IPS DF 6.9 (cell line): Measurements from ENCODE around the gene CROT.

ENCODE experiments used
- DNase-seq: peaks from one replicate; pipeline ENCODE4 v3.0.0-alpha.2; 2013; ENCODE audit warnings: low read depth, low spot score
- H3K27ac ChIP-seq: one replicate; pipeline ENCODE4 v1.5.1; 2013; ENCODE audit warnings: low read length, control low read depth
- H3K27me3 ChIP-seq: 2 replicates; pipeline ENCODE4 v1.6.1; 2013; ENCODE audit warnings: mild to moderate bottlenecking, low read length; ENCODE audit not compliant: control insufficient read depth, insufficient read depth
- H3K36me3 ChIP-seq: 2 replicates; pipeline ENCODE4 v1.6.1; 2013; ENCODE audit warnings: low read length; ENCODE audit not compliant: control insufficient read depth, insufficient read depth
- H3K4me1 ChIP-seq: 2 replicates; pipeline ENCODE4 v1.6.1; 2013; ENCODE audit warnings: low read length; ENCODE audit not compliant: control insufficient read depth, insufficient read depth
- H3K4me3 ChIP-seq: 2 replicates; pipeline ENCODE4 v1.5.1; 2013; ENCODE audit warnings: mild to moderate bottlenecking, low read length
- H3K9me3 ChIP-seq: 2 replicates; pipeline ENCODE4 v1.6.1; 2013; ENCODE audit warnings: low read length, inconsistent platforms; ENCODE audit not compliant: control insufficient read depth, insufficient read depth
- WGBS: extraction: QIAGEN DNeasy Blood & Tissue Kit; methylation state at CpG from one replicate; pipeline ENCODE4 v1.1.7; 2013; ENCODE audit warnings: mixed read lengths, missing lambda C conversion rate; ENCODE audit not compliant: insufficient read length, insufficient coverage; 5-methylcytosine and 5-hydroxymethylcytosine counted together

Gene CROT

DNA sequence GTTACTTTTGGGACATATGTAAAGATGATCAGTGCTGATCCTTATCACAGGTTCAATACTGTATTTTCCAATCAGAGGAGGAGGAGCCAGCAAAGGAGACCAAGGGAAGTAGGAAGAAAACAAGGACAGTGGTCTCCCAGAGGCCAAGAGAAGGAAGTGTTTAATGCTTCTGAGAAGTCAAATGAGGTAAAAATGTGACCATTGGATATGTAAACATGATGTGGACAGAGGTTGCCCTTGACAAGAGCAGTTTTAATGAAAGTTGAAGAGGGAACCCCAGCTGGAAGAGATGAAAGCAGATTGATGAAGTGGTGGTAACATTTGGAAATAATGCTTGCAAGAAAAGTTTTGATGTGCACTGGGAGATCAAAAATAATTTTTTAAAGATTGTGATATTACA is 18.8 kb downstream of the CROT start:
- no peak overlapping the region for H3K4me3 ChIP-seq
- no peaks in the 10 kb centered on the region for H3K4me1 ChIP-seq
- H3K36me3 ChIP-seq = no peaks in the 10 kb centered on the region
- H3K9me3 ChIP-seq = no peaks in the 10 kb centered on the region
- no peak overlapping the region for H3K27ac ChIP-seq
- DNase-seq = no peak
- H3K27me3 ChIP-seq = no peaks in the 10 kb centered on the region

DNA sequence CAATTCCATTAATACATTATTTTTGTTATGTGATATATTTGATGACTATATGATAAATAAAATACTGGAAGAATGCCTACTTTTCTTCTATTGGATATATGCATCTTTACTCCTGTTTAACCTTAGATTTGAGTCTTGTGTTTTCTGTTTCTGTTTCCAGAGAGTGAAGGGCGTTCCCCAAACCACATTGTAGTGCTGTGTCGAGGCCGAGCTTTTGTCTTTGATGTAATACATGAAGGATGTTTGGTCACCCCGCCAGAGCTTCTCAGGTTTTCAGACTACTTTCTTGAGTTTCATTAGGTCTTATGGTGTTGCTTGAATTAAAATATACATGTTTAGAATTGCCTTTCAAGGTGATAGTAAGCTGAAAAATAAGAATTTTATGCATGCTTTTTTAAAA is 23.8 kb downstream of the CROT start:
- no peaks in the 10 kb centered on the region for H3K9me3 ChIP-seq

DNA sequence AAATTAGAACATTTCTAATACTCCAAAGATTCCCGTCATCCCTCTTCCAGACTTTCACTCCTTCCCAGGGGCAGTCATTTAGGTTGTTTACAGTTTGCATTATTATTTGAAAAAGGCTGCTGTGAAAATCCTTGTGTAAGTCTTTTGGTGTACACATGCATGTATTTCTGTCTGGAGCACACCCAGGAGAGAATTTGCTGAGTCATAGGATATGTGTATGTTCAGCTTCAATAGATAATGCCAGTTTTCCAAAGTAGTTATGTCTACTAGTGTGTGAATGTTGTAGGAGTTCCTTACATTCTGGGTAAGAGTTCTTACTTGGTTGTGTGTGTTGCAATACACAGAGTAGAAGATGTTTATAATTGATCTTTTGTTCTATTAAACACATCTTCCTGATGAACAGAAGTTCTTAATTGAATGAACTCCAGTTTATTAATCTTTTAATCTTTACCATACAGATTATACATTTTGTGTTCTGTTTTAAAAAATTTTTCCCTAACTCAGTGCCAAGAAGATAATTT is 25.3 kb downstream of the CROT start:
- WGBS = no CpG with 5 or more reads among the region's 1 CpG
- Histone ChIP-seq H3K27me3 (no peaks in the 10 kb centered on the region), H3K4me3 (no peak overlapping the region), H3K36me3 (no peaks in the 10 kb centered on the region), H3K9me3 (no peaks in the 10 kb centered on the region), H3K27ac (no peak overlapping the region), H3K4me1 (no peaks in the 10 kb centered on the region)
- no peak for DNase-seq

More for the DNA sequence above, 23.8 kb downstream of the CROT start:
- WGBS = no CpG with 5 or more reads among the region's 4 CpGs
- no peak for DNase-seq
- Histone ChIP-seq H3K27ac (no peak overlapping the region), H3K4me3 (no peak overlapping the region), H3K4me1 (no peaks in the 10 kb centered on the region), H3K27me3 (no peaks in the 10 kb centered on the region), H3K36me3 (no peaks in the 10 kb centered on the region)

DNA sequence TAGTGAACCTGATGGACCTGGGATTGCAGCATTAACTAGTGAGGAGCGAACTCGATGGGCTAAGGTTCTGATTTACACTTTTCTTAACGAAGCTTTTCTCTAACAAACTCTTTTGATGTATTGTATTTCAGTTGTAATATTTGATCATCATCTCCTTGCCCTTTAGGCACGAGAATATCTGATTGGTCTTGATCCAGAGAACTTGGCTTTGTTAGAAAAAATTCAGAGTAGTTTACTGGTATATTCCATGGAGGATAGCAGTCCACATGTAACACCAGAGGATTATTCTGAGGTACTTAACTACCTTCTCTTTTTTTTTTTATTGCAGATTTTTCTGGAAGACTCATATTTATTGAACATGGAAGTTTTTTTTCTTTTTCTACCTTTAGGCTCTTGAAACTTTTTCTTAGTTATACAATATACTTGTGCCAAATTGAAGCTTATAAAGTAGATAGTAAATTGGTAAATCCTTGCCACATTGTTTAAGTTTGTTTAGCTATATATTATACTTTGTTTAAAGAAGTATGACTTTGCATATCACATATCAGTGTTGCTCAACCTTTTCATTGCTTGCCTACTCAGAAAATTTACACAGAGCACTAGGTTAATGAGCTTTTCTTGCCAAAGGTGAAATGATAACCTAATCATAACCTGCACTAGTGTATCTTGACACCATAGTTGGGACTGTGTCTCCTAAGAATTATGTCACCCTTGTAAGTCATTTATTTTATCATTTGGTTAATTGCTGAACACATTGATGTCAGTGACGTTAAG is 30.4 kb downstream of the CROT start:
- no peaks in the 10 kb centered on the region for H3K36me3 ChIP-seq
- no peaks in the 10 kb centered on the region; the same call in 1 of the 2 replicates for H3K4me1 ChIP-seq
- no peaks in the 10 kb centered on the region for H3K9me3 ChIP-seq
- no peak overlapping the region for H3K4me3 ChIP-seq
- no peak for DNase-seq
- H3K27ac ChIP-seq = no peak overlapping the region
- no CpG with 5 or more reads among the region's 5 CpGs for WGBS
- no peaks in the 10 kb centered on the region for H3K27me3 ChIP-seq

DNA sequence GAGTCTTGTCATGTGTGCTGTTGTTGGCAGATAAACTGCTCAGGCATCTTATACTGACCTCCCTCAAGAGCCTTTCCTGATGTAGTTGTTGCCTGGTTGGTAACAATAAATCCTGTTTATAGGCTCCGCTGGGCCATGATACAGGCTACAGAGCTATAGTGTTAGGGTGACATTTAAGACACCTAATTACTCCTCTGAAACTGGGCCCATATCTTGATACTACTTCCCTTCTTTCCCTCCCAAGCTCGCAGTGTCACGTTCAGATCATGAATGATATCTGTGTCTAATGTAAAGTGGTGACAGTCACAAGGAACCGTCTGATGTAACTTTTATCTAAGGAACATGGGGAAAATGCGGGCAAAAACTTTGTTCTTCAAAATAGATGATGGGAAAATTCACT is 35.4 kb downstream of the CROT start:
- no peak overlapping the region for H3K4me3 ChIP-seq
- no peaks in the 10 kb centered on the region; the same call in 1 of the 2 replicates for H3K4me1 ChIP-seq
- no peaks in the 10 kb centered on the region for H3K27me3 ChIP-seq
- no peaks in the 10 kb centered on the region for H3K9me3 ChIP-seq
- H3K36me3 ChIP-seq = no peaks in the 10 kb centered on the region
- DNase-seq = no peak
- no CpG with 5 or more reads among the region's 5 CpGs for WGBS
- H3K27ac ChIP-seq = no peak overlapping the region

DNA sequence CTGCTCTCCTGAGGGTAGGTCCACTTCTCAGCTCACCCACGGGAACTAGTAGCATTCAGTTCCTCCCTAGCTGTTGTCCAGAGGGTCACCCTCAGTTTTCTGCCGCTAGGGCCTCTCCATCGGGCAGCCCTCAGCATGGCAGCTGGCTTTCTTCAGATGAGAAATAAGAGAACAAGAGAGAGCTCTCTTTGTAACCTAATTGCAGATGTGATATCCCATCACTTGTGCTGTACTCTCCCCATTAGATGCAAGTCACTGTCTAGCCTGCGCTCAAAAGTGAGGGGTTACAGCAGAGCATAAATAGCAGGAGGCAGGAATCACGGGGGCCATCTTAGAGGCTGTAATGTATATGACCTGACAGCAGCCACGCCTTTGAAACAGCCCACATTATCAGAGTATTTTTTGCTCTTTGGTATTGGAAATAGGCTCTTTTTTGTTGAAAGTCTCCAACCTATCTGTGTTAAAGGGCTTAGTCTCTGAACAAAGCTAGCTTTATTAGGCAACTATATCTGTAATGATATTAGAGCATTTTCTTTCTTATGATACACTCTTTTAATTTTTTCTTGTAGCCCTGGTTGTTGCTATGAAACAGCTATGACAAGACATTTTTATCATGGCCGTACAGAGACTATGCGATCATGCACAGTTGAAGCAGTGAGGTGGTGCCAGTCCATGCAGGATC is 45.7 kb downstream of the CROT start:
- H3K4me1 ChIP-seq = no peaks in the 10 kb centered on the region
- no peaks in the 10 kb centered on the region for H3K9me3 ChIP-seq
- WGBS = no CpG with 5 or more reads among the region's 8 CpGs
- DNase-seq = no peak
- H3K27me3 ChIP-seq = no peaks in the 10 kb centered on the region
- no peak overlapping the region for H3K4me3 ChIP-seq
- H3K36me3 ChIP-seq = no peaks in the 10 kb centered on the region; the same call in 1 of the 2 replicates
- no peak overlapping the region for H3K27ac ChIP-seq

DNA sequence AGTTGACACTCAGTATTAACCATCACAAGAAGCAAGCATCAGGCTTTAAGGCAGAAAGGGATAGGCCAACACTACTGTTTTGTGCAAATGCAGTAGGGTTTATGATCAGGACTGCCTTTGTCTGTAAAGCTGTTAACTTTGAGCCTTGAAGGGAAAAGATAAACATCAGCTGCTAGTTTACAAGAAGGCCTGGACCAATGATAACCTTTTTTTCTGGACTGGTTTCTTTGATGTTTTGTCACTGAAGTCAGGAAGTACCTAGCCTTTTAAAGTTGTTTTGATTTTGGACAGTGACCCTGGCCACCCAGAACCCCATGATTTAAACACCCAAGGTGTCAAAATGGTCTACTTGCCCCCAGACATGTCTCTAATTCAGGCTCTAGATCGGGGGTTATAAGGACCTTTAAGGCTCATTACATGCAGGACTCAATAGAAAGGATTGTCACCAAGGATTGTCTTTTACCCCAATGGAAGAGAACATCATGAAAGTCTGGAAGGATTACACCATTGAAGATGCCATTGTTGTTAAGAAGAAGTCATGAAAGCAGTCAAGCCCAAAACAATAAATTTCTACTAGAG is 50.1 kb downstream of the CROT start:
- Histone ChIP-seq H3K27ac (no peak overlapping the region), H3K4me3 (no peak overlapping the region), H3K27me3 (no peaks in the 10 kb centered on the region), H3K4me1 (no peaks in the 10 kb centered on the region), H3K9me3 (no peaks in the 10 kb centered on the region), H3K36me3 (no peaks in the 10 kb centered on the region; the same call in 1 of the 2 replicates)
- no peak for DNase-seq
- no CpG with 5 or more reads among the region's 1 CpG for WGBS

DNA sequence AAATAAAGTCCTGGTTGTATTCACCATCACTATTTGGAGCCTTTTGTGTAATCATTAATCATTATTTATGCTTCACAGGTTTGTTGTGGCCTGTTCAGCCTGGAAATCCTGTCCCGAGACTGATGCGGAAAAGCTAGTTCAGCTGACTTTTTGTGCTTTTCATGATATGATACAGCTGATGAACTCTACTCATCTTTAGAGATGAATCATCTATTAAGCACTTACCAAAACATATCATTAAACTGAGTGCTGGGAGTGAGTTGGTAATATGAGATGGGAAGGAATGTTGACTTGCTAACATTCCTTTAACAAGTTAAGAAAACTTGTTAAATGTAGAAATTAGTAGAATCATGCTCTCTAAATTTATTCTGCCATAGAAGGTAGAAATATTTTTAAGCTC is 53.0 kb downstream of the CROT start:
- no peak overlapping the region for H3K4me3 ChIP-seq
- no peaks in the 10 kb centered on the region; the same call in 1 of the 2 replicates for H3K36me3 ChIP-seq

DNA sequence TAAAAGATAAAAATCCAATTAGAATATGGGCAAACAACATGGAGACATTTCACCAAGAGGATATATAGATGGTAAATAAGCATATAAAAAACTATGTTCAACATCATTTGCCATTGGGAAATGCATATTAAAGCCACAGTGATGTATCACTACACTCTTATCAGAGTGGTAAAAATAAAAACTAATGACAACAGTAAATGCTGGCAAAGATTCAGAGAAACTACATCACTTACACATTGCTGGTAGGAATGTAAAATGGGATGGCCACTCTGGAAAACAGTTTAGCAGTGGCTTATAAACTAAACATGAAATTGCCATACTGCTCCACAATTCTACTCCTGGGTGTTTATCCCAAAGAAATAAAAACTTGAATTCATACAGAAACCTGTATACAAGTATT is 59.2 kb downstream of the CROT start:
- H3K27ac ChIP-seq = no peak overlapping the region
- no peak for DNase-seq
- no peaks in the 10 kb centered on the region for H3K9me3 ChIP-seq
- no peaks in the 10 kb centered on the region for H3K36me3 ChIP-seq
- no peaks in the 10 kb centered on the region for H3K4me1 ChIP-seq
- no peaks in the 10 kb centered on the region for H3K27me3 ChIP-seq
- no peak overlapping the region for H3K4me3 ChIP-seq

More for the DNA sequence above, 53.0 kb downstream of the CROT start:
- WGBS = no CpG with 5 or more reads among the region's 2 CpGs
- no peak for DNase-seq
- Histone ChIP-seq H3K27ac (no peak overlapping the region), H3K4me1 (no peaks in the 10 kb centered on the region), H3K27me3 (no peaks in the 10 kb centered on the region), H3K9me3 (no peaks in the 10 kb centered on the region)

DNA sequence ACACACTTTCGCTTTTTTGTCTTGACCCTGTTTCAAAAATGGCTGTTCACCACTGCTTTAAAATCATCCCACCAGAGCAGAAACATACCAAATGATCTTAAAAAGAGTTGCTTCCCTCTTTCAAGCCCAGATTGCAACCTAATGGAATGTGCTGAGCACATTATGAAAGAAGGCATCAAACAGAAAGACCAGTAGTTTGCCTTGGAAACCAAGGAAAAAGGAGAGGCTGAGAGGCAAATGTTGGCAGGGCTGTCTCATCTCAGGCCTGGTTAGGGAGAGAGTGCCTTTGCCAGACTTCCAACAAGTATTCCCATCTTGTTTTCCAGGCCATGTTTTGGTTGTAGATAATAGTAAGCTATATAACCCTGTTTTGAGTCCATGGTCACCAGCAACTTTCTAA is 65.7 kb downstream of the CROT start:
- H3K9me3 ChIP-seq = no peaks in the 10 kb centered on the region
- no peak overlapping the region for H3K4me3 ChIP-seq
- H3K27me3 ChIP-seq = no peaks in the 10 kb centered on the region
- H3K36me3 ChIP-seq = no peaks in the 10 kb centered on the region
- no peak for DNase-seq
- no peaks in the 10 kb centered on the region for H3K4me1 ChIP-seq
- WGBS = no CpG with 5 or more reads among the region's 1 CpG
- no peak overlapping the region for H3K27ac ChIP-seq
